Glomerular visceral epithelial cell (primary cell): Measurements from ENCODE around the gene GLMP.
"Not testable (repeated sequence)": the region's sequence is repeated elsewhere in the genome, so short reads cannot be mapped to it uniquely, and the experiment has no call there.

Experiments
- DNase-seq: peaks from one replicate; pipeline ENCODE4 v3.0.0-alpha.2; 2016; ENCODE audit errors: extremely low spot score

Gene GLMP, protein sequence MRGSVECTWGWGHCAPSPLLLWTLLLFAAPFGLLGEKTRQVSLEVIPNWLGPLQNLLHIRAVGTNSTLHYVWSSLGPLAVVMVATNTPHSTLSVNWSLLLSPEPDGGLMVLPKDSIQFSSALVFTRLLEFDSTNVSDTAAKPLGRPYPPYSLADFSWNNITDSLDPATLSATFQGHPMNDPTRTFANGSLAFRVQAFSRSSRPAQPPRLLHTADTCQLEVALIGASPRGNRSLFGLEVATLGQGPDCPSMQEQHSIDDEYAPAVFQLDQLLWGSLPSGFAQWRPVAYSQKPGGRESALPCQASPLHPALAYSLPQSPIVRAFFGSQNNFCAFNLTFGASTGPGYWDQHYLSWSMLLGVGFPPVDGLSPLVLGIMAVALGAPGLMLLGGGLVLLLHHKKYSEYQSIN

DNA sequence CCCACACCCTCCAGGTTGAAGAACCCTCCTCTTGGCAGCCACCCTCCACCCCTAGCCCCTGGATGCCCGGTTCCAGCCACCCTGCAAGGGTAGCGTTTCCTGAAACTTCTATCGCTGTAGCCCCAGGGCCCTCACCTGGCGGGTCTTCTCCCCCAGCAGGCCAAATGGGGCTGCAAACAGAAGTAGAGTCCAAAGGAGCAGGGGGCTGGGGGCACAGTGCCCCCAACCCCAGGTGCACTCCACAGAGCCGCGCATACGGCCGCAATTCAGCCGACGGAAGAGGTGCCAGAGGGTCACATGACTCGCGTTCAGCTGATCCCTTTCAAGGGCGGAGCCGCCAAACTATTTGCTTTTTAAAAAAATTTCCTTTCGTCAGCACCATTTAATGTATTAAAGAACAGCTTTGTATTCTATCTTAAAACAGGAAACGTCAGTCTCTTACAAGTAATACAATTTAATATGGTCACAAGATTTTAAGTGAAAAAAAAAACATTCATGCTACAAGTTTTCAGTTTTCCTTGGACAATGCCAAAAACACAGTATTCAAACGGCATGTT lies at the start of gene GLMP:
TSS of gene GLMP (minus strand) at position 289 of the 557 bp plus-strand sequence. CDS start at position 255, 34 bp downstream.
- DNase-seq, result peak; percentile 47

DNA sequence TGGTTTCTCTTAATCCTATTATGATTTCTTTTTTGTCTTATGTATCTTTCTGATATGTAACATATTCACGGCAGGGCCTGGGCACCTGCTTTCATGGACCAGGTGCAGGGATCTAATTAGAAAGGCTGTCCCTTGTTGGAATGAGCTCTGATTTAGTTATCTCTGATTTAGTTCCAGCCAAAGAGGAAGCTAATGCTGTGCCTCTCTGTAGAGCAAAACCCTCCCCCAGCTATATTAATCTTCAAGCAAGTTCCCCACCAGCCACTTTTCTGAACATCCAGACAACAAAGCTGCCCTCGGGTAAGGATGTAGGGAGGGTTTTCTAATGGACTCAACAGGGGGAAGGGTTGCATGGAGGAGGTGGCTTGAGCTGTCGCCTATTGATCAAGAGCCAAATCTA lies 48.9 kb upstream of the GLMP start:
- no peak for DNase-seq

DNA sequence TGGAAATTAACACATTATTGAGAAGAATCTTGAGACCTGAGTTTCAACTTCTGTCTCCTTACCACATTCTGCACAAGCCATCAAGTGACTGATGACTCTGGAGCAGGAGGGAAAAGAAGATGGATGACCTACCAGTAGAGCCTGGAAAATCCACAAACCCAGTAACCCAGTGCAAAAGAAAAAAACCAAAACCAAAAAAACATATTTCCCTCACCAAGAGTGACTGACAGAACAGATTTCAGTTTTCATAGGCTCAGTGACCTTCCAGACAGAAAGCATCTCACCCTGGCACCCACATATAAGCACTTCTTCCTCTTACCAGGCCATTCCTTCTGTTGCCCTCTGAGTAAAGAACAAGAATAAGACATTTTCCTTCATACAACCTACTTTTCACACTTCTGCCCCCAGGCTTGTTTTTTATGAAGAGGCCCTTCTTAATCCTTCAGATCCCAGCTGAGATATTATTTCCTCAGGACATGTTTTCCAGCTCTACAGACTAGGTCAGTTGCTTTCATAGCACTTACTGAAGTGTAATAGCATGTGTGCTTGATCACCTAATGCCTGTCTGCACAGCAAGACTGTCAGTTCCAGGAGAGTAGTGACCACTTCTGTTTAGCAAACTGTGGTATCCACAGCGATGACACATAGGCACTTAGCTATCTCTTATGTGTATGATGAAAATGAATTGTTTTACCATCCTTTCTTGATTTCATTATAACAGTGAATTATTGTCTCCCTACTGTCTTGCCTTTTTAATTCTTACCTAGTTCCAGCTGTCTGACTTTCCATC lies 46.9 kb upstream of the GLMP start:
- DNase-seq, result peak; percentile 15

DNA sequence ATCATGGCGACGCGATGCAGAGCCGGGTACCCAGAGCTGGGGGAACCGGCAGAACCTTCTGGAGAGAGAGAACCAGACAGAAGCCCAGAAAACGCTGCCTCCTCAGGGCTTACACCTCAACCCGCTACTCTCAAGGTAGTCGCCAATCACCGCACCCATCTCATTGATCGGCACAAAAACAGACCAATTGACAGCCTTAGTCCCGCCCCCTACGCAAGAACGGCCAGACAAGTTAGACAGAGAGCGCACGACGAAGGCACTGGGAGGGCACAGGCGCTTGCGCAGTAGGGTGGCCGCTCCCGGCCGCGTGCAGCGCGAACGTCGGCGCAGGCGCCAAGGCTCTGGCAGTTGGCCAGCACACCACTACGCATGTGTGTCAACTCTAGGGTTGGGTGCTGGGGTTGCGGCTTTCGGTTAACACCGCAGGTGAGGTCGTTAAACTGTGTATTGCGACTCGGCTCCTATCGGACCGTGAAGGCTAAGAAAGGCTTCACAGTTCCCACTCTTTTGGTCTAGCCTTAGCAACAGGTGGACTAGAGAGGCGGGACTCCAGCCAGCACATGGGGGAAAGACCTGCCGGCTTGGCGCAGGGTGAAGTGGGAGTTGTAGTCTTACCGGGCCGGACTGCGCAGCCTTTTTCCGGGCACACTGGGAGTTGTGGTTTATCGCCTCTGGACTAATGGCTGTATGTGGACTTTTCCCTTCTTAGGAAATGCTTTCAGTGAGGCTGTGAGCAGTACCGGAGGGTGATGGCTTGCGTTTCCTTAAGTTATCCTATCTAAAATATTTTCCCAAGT lies 42.9 kb upstream of the GLMP start, which contains the start of the genes CCT3 and TSACC:
TSS of gene CCT3 (minus strand) at position 113 of the 797 bp plus-strand sequence. CDS start at position 5, 108 bp downstream.
TSS of gene TSACC (plus strand) at position 347 of the 797 bp plus-strand sequence. CDS start 1,232 bp downstream, outside the sequence.
- DNase-seq, result peak; percentile 100

DNA sequence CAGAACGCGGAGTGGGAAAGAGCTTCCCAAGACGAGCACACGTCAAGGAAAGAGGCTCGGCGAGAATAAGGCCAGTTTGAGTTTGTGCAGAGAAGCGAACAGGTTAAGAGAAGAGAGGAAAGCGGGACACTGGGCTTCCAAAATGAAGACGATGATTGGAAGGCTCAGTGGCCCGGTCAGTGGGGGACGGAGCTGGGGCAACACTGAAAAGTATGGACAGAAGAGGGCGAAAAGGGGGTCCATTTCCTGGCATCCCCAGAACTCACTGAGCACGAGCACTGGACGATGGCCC lies 42.4 kb upstream of the GLMP start:
- no peak for DNase-seq

DNA sequence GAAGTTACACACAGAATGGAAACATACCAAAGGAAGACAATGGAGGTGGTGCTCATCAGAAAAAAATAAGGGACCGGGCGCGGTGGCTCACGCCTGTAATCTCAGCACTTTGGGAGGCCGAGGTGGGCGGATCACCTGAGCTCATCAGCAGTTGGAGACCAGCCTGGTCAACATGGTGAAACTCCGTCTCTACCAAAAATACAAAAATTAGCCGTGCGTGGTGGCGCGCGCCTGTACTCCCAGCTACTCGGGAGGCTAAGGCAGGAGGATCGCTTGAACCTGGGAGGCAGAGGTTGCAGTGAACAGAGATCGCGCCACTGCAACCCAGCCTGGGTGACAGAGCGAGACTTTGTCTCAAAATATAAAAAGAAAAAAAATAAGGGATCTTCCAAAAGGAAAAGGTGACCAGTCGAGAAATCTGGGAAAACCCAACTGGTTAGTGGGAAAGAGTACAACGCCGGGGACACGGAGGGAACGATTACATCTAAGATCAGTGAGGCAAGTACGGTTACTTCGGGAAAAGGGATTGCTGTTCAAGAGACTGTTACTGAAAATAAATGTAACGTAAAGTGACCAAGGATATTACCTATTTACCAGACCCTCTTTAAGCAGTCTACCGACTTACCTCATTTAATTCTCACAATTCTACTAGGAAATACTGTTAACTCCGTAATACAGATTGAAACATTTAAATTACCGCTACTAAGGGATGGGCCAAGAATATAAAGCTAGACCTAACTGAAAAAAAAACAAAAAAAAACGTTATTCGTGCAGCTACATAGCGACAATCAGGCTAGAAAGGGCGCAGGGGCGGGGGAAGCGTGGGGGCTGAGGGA lies 41.8 kb upstream of the GLMP start:
- DNase-seq, result no peak

DNA sequence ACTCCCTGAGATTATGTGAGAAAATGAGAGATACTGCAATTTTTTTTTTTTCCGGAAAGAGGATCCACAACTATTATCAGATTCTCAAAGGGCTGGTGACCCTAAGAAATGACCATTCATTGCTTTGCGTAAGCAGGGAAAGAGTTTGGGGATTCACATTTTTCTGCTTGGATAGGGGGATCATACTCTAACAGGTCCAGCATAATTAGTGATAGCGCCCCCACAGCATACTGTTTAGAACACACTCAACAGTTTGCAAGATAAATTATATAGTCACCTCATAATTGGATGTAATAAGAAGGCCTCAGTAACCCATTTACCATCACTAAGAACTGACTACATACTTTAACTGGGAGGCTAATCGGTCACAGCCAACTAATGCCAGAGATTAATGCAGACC lies 40.8 kb upstream of the GLMP start:
- DNase-seq, result no peak

DNA sequence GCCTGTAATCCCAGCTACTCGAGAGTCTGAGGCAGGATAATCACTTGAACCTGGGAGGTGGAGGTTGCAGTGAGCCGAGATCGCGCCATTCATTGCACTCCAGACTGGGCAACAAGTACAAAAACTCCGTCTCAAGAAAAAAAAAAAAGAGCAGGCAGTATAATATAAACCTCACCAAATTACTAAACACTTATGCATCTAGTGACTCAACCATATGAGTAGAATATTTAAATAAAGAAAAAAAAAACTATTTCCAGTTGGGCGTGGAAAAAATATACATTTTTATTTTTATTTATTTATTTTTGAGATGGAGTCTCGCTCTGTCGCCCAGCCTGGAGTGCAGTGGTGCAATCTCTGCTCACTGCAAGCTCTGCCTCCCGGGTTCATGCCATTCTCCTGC lies 27.7 kb upstream of the GLMP start:
- DNase-seq, result not testable (repeated sequence)

DNA sequence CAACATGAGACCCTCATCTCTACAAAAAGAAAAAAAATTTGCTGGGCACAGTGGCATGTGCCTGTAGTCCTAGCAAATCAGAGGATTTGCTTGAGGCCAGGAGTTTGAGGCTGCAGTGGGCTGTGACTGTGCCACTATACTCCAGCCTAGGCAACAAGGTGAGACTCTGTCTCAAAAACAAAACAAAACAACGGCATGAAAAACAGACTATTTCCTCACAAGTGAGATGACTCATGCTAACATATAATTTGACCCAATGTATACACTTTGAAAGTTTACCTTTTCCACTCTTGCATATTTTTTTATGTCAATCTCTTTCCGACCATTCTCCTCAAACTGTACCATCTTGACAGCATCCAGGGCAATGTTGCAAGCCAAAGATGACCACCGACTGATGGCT lies 25.1 kb upstream of the GLMP start:
- DNase-seq, result no peak

DNA sequence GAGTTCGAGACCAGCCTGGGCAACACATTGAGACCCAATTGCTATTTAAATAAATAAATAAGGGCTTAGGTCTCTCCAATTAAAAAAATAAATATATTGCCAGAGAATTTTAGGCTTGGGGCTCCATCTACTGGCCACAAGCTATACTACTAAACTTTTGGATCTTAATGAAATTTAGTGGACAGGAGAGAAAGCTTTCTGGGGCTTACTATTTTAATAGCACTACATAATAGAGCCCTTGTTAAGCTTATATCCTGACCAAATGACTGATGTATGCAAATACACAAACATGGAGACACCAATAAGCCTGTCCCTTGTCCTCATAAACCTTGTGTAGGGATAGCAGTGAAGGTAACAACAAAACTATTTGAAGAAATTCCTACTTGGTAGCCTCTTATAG lies 24.2 kb upstream of the GLMP start:
- peak; percentile 43 for DNase-seq

DNA sequence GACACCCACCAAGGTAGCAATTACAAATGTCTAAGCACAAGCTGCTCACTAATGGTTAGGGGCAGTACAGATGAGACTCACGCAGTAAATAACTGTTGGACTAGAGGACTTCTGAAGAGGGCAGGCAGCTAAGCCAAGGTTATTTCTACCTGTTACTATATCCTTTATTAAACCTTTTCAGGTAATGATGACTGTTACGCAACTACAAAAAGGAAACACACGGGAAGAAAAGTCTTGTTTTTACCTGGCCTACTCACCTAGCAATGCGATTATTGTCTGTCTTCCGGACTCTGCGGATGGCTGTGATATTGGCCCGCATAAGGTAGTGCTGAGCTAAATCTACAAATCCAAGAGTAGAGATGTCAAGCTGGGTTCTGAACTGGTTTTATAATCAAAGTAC lies 21.4 kb upstream of the GLMP start:
- no peak for DNase-seq

DNA sequence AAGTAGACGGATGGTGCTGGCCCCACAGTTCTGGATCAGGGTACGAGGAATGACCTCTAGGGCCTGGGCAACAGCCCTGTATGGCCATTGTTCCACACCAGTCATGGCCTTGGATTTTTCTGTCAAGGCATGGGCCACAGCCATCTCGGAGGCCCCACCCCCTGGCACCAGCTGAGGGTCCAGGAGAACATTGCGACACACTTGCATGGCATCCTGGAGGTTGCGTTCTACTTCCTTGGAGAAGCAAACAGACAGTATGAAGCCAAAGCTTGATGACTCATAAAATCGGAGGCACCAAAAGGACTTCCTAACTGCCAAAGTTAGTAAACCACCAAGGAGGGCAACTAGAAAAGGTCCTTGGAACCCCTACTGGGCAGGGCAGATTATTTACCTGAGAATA lies 15.5 kb upstream of the GLMP start:
- DNase-seq, result peak; percentile 13

DNA sequence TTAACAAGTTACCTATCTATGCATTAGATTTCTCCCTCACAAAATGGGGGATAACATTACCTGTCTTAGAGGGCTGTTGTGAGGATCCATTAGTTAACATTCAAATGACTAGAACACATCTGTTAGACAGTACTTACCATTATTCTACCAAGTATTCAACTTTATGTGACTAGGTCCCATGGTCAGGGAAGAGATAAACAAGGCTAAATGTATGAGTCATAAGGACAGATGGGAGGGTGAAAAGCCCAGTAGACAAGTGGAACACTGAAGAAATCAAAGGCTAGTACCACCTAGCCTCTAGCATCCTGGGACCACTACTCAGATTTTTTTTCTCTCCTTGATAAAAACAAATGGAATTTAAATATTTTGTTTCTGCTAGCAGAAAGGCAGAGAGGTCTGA lies 12.6 kb upstream of the GLMP start:
- DNase-seq, result no peak

DNA sequence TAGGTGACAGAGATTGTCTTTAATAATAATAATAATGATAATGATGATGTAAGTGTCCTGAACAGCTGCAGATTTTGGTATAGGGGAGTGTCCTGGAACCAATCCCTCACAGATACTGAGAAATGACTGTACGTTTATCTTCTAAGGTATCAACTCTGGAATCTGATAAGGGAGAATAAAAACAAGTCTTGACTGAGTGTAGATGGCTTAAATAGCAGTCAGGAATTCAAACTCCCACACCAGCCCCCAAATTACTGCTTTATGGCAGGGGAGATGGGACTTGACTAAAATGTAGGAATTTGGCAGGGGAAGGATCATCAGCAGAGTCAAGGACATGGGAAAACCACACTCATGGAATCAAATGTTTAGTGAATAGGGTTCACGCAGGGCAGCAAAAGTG lies 9.7 kb upstream of the GLMP start:
- no peak for DNase-seq

DNA sequence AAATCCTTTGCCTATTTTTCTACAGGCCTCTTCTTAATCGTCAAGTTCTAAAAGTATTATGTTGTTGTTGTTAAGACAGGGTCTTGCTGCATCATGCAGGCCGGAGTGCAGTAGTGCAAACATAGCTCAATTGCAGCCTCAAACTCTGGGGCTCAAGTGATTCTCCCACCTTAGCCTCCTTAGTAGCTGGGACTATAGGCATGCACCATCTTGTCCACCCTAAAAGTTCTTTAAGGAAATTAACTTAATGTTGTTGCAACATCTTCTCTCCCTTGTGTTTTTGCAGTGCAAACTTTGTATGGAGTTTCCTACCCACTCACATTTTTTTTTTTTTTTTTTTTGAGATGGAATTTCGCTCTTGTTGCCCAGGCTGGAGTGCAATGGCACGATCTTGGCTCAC lies 7.8 kb upstream of the GLMP start:
- no peak for DNase-seq

DNA sequence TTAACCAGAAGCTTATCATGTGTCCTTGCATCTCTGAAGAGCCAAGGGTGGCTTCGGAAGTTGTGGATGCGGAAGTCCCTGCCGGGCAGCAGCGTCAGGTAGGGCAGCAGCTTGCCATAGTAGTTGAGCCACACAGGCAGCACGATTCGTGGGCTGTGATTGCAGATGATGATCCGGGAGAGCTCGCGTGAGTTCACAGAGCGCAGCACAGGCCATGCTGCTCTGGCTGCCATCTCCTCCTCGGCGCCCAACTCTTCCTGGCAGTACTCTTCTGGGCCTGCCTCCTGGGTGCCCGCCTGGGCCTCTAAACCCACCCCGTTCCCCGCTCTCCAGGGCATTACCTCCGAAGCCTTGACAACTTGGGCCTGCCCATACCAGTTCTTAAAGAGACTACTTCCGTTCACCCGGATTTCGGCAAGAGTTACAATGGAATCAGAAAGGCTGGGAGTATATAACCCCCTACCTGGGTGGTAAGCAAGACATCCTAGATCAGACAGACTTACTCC lies 3.4 kb upstream of the GLMP start, which contains the start of gene VHLL:
TSS of gene VHLL (minus strand) at position 456 of the 506 bp plus-strand sequence. CDS start at position 338, 118 bp downstream.
- DNase-seq, result no peak

DNA sequence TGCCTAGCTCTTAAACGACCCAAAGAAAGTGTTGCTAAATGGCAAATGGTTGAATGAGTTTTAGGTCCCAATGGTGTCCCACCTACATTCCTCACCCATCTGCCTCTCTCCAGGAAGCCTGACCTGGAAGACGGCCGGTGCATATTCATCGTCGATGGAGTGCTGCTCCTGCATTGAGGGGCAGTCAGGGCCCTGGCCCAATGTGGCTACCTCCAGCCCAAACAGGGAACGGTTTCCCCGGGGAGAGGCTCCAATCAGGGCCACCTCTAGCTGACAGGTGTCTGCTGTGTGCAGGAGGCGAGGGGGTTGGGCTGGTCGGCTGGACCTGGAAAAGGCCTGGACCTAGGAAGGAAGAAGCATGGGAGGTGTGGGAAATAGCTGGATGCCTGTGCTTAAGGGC lies 1.6 kb downstream of the GLMP start:
- DNase-seq, result no peak

DNA sequence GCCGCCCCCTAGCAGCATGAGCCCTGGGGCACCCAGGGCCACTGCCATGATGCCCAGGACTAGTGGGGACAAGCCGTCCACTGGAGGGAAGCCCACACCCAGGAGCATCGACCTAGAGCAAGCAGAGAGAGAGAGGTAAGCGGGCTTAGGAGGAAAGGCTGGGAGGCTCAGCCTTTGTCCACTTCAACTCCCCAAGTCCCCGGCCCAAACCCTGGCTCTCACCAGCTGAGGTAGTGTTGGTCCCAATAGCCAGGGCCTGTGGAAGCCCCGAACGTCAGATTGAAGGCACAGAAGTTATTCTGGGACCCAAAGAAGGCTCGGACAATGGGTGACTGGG lies 2.4 kb downstream of the GLMP start:
- DNase-seq, result no peak

DNA sequence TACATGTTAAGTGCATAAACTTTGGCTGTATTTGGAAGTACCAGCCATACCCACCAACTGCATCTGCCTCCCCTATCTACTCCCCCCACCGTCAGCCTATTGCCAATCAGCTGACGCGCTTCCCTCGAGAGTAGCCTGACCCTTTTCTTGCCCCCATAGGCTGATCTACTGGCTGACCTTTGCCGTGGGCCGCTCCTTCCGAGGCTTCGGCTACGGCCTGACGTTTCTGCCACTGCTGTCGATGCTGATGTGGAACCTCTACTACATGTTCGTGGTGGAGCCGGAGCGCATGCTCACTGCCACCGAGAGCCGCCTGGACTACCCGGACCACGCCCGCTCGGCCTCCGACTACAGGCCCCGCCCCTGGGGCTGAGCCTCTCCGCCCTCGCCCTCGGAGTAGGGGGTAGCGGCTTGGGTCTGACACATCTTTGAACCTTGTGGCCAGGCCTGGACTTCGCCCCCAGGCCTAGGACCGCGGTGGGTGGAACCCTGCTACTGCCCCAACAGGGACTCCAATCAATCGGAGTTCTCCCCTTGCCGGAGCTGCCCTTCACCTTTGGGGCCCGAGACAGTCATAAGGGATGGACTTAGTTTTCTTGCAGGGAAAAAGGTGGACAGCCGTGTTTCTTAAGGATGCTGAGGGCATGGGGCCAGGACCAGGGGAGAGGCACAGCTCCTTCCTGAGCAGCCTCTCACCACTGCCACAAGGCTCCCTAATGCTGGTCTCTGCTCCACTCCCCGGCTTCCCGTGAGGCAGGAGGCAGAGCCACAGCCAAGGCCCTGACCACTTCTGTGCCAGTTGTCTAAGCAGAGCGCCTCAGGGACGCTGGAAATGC lies 4.0 kb downstream of the GLMP start:
- DNase-seq, result peak; percentile 75

DNA sequence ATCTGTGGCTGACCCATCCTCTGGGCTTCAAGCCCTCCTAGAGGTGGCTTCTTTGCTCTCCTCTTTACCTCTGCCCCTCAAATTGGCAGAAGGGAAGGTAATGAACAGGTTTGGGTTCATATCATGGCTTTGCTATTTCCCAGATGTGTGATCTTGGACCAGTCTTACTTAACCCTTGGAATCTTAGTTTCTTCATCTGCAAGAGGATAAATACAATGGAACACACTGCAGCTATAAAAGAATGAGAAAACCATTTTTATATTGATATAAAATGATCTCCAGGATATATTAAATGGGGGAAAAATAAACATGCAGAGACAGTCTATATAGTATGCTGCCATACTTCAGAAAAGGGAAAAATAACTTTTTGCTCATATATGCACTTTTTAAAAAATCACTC lies 5.6 kb downstream of the GLMP start:
- DNase-seq, result no peak
